ENCODE measurements around the gene C1QTNF3.

Gene C1QTNF3

DNA sequence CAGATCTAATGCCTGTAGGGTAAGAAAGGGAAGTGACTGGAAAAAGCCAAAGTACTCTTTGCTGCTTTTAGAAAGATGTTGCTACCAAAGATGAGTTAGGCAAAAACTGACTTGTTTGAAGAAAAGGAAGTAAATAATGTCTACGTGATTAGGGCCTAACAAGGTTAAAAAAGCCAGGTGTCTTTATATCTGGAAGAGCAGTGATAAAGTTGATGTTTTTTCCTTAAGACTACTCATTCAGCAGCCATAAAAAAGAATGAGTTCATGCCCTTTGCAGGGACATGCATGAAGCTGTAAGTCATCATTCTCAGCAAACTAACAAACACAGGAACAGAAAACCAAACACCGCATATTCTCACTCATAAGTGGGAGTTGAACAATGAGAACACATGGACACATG lies 21.7 kb downstream of the C1QTNF3 start:
- Histone ChIP-seq H3K4me3 (replicated peaks; ENCODE audit: low read depth, low read length) (no peak overlapping the region), H3K36me3 (ENCODE audit: control insufficient read depth, insufficient read depth, low read length) (no peaks in the 10 kb centered on the region), H3K27me3 (replicated peaks; ENCODE audit: control insufficient read depth, insufficient read depth, low read length) (no peaks in the 10 kb centered on the region)
- DNase-seq (ENCODE audit: extremely low read depth, insufficient read length) = no peak
- TF ChIP-seq, protein P1, sequence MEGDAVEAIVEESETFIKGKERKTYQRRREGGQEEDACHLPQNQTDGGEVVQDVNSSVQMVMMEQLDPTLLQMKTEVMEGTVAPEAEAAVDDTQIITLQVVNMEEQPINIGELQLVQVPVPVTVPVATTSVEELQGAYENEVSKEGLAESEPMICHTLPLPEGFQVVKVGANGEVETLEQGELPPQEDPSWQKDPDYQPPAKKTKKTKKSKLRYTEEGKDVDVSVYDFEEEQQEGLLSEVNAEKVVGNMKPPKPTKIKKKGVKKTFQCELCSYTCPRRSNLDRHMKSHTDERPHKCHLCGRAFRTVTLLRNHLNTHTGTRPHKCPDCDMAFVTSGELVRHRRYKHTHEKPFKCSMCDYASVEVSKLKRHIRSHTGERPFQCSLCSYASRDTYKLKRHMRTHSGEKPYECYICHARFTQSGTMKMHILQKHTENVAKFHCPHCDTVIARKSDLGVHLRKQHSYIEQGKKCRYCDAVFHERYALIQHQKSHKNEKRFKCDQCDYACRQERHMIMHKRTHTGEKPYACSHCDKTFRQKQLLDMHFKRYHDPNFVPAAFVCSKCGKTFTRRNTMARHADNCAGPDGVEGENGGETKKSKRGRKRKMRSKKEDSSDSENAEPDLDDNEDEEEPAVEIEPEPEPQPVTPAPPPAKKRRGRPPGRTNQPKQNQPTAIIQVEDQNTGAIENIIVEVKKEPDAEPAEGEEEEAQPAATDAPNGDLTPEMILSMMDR (IDR thresholded peaks at IDR 0.05; ENCODE audit: insufficient read depth, low read length, poor library complexity, severe bottlenecking) = no peak

DNA sequence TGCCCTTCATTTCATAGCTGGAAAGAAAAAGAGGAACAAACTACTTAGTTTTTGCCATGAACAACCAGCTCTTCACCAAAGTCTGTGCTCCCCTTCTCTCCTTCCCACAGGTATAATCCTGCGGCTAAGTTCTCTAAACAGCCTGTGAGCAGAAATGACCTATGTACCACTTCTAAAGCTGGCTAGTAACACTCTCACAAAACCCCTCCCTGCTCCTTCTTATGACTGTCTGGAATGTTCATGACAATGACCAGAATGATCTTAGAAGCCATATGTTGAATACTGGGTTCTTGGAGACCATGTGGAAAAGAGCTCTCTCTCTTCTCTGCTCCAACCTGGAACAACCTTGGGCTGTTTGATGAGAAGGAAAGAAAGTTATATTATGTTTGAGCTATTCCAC lies 22.3 kb downstream of the C1QTNF3 start:
- no peaks in the 10 kb centered on the region for H3K36me3 ChIP-seq (ENCODE audit: control insufficient read depth, insufficient read depth, low read length)
- no peaks in the 10 kb centered on the region for H3K27me3 ChIP-seq (replicated peaks; ENCODE audit: control insufficient read depth, insufficient read depth, low read length)
- H3K4me3 ChIP-seq (replicated peaks; ENCODE audit: low read depth, low read length) = no peak overlapping the region
- TF ChIP-seq, protein P1 (IDR thresholded peaks at IDR 0.05; ENCODE audit: insufficient read depth, low read length, poor library complexity, severe bottlenecking) = no peak
- no peak for DNase-seq (ENCODE audit: extremely low read depth, insufficient read length)

DNA sequence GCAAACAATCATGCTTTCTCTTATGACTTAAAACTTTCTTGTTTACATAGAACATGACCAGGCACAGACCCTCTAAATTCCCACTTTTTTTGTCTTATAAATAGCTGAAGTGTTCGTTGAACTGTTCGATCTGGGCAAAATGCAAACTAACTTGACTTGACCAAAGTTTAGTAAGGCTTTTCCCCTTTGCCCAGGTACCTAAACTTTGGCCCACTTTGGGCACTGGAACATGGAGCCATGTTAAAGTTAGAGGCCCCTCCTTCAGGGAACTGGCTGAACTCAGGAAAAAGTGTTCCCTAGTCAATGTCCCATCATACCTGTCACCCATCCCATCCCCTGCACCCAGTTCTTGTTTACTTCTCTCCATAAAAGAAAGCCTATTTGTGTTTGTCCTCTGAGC lies 25.8 kb downstream of the C1QTNF3 start:
- TF ChIP-seq, protein P1 (IDR thresholded peaks at IDR 0.05; ENCODE audit: insufficient read depth, low read length, poor library complexity, severe bottlenecking) = no peak
- no peak for DNase-seq (ENCODE audit: extremely low read depth, insufficient read length)
- H3K27me3 ChIP-seq (replicated peaks; ENCODE audit: control insufficient read depth, insufficient read depth, low read length) = no peaks in the 10 kb centered on the region
- no peaks in the 10 kb centered on the region for H3K36me3 ChIP-seq (ENCODE audit: control insufficient read depth, insufficient read depth, low read length)
- H3K4me3 ChIP-seq (replicated peaks; ENCODE audit: low read depth, low read length) = no peak overlapping the region

DNA sequence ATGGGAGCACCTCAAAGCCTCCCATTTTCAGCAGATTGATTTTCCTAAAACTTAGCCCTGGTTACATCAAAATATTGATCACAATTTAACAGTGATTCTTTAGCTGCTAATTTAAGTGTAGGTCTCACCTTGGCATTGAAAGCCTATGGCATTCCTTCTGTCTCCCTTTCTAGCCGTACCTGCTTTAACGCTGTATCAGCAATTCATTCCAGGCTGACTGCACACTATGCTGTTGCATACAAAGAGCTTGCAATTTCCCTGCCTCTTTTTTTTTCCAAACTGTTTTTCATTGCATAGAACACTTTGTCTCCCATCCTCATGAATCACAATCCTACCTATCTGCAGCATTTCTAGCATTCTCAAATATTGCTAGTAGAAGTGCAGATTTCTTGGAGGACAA lies 26.3 kb downstream of the C1QTNF3 start:
- TF ChIP-seq, protein P1 (IDR thresholded peaks at IDR 0.05; ENCODE audit: insufficient read depth, low read length, poor library complexity, severe bottlenecking) = no peak
- no peak for DNase-seq (ENCODE audit: extremely low read depth, insufficient read length)

DNA sequence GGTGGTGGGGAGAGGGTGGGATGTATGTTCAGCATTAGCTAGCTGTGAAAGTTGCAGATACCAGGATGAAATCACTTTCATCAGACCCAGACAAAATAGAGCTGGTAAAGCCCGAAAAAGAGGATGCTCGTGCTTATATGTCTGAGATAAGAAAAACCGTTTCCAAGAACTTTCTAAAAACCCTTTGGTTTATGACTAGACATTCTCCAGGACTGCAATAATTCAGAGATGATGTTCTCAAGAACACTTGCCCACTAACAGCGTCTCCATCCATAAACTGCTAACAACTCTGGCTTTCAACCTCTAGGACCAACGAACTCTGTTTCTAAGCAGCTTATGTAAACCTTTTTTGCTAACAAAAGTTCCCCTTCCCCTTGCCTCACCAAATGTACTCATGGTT lies 26.8 kb downstream of the C1QTNF3 start:
- no peaks in the 10 kb centered on the region for H3K36me3 ChIP-seq (ENCODE audit: control insufficient read depth, insufficient read depth, low read length)
- TF ChIP-seq, protein P1 (IDR thresholded peaks at IDR 0.05; ENCODE audit: insufficient read depth, low read length, poor library complexity, severe bottlenecking) = no peak
- H3K4me3 ChIP-seq (replicated peaks; ENCODE audit: low read depth, low read length) = no peak overlapping the region
- H3K27me3 ChIP-seq (replicated peaks; ENCODE audit: control insufficient read depth, insufficient read depth, low read length) = no peaks in the 10 kb centered on the region
- DNase-seq (ENCODE audit: extremely low read depth, insufficient read length) = no peak

More for the DNA sequence above, 26.3 kb downstream of the C1QTNF3 start:
- Histone ChIP-seq H3K4me3 (replicated peaks; ENCODE audit: low read depth, low read length) (no peak overlapping the region), H3K36me3 (ENCODE audit: control insufficient read depth, insufficient read depth, low read length) (no peaks in the 10 kb centered on the region), H3K27me3 (replicated peaks; ENCODE audit: control insufficient read depth, insufficient read depth, low read length) (no peaks in the 10 kb centered on the region)

DNA sequence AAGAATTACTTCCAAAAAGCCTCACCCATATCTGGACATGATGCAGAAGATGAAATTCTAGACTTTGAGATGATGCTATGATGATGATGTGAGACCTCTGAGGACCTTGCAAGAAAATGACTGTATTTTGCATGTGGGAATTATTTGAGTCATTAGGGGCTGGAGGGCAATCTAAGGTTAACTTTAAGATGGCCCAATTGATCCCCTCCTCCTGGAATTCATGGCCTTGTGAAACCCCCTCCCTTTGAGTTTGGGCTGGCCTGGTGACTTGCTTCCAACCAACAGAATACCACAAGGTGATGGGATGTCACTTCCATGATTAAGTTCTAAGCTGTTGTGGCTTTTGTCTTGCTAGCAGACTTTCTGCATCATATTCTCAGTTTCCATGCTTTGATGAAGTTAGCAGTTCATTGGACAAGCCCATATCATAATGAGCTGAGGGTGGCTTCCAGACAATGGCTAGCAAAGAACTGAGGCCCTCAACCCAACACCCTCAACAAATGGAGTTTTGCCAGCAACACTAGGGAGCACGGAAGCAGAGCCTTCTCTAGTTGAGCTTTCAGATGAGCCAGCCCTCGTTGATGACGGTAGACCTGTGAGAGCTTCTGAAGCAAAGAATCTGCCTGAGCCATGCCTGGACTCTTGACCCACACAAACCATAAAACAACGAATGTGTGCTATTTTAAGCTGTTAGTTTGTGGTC lies 27.7 kb downstream of the C1QTNF3 start:
- Histone ChIP-seq H3K36me3 (ENCODE audit: control insufficient read depth, insufficient read depth, low read length) (no peaks in the 10 kb centered on the region), H3K4me3 (replicated peaks; ENCODE audit: low read depth, low read length) (no peak overlapping the region), H3K27me3 (replicated peaks; ENCODE audit: control insufficient read depth, insufficient read depth, low read length) (no peaks in the 10 kb centered on the region)
- TF ChIP-seq, protein P1 (IDR thresholded peaks at IDR 0.05; ENCODE audit: insufficient read depth, low read length, poor library complexity, severe bottlenecking) = no peak
- DNase-seq (ENCODE audit: extremely low read depth, insufficient read length) = no peak

Measured in GM06990 (cell line).